ENCODE data around the gene EVX2. TPM values are rescaled to one million over a fixed set of nuclear protein-coding genes. Genes with fewer than 3 reads are reported as not detected.

Gene EVX2
- total and polyA plus RNA-seq, 4 donors: not detected

DNA sequence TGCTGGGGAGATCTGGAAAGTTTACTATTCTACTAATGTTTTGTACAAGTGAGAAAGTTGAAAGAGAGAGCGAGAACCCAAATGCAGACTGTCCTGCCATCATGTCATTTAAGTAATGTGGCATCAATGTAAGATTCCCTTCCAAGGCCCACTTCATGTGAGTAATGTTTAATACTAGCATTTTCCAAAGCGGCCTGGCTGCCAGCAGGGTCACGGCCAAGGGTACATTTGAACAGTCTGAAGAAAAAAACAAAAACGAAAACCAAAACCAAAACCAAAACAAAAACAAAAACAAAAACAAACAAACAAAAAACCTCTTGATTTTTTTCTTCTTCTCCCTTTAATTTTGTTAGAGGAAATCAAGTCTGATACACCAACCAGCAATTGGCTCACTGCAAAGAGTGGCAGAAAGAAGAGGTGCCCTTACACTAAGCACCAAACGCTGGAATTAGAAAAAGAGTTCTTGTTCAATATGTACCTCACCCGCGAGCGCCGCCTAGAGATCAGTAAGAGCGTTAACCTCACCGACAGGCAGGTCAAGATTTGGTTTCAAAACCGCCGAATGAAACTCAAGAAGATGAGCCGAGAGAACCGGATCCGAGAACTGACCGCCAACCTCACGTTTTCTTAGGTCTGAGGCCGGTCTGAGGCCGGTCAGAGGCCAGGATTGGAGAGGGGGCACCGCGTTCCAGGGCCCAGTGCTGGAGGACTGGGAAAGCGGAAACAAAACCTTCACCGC is 35.0 kb upstream of the EVX2 start:
- TF ChIP-seq GABPA (IDR thresholded peaks at IDR 0.05 in 1 of 2, conservative IDR thresholded peaks at IDR 0.05 in 1 of 2) (no peak), HNF4G (IDR thresholded peaks at IDR 0.05) (no peak)
- TF ChIP-seq, protein P1, sequence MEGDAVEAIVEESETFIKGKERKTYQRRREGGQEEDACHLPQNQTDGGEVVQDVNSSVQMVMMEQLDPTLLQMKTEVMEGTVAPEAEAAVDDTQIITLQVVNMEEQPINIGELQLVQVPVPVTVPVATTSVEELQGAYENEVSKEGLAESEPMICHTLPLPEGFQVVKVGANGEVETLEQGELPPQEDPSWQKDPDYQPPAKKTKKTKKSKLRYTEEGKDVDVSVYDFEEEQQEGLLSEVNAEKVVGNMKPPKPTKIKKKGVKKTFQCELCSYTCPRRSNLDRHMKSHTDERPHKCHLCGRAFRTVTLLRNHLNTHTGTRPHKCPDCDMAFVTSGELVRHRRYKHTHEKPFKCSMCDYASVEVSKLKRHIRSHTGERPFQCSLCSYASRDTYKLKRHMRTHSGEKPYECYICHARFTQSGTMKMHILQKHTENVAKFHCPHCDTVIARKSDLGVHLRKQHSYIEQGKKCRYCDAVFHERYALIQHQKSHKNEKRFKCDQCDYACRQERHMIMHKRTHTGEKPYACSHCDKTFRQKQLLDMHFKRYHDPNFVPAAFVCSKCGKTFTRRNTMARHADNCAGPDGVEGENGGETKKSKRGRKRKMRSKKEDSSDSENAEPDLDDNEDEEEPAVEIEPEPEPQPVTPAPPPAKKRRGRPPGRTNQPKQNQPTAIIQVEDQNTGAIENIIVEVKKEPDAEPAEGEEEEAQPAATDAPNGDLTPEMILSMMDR (IDR thresholded peaks at IDR 0.05; ENCODE audit: low read depth, low read length, missing input control): peak; percentile 9
- H3K27ac ChIP-seq (ENCODE audit: low read depth in 1 of 2, low read length in 2 of 2): no peak overlapping the region
- no peaks in the 10 kb centered on the region for H3K36me3 ChIP-seq (ENCODE audit: control insufficient read depth in 4 of 4, insufficient read depth in 3 of 4, low read depth in 1 of 4, low read length in 3 of 4)
- peaks cover 0 to 7% (median under 1%) of the 10 kb centered on the region in 4 donors for H3K9me3 ChIP-seq (ENCODE audit: control insufficient read depth in 4 of 4, low read length in 3 of 4)
- H3K27me3 ChIP-seq (ENCODE audit: control insufficient read depth in 4 of 4, insufficient read depth in 4 of 4, low read length in 3 of 4): peaks cover 21 to 41% (median 37%) of the 10 kb centered on the region in 4 donors
- no peak overlapping the region for H3K9ac ChIP-seq (ENCODE audit: low read depth in 1 of 2, low read length in 2 of 2)
- H3K4me1 ChIP-seq (ENCODE audit: control insufficient read depth in 4 of 4, insufficient read depth in 4 of 4, low read length in 3 of 4): peaks cover 4 to 12% (median 10%) of the 10 kb centered on the region in 4 donors
- no peak for DNase-seq (ENCODE audit: low spot score)
- WGBS: 13% methylated on average over 24 of the region's 24 CpGs
- no peak overlapping the region for H3K4me3 ChIP-seq (ENCODE audit: low read depth in 1 of 3, low read length in 3 of 3)

DNA sequence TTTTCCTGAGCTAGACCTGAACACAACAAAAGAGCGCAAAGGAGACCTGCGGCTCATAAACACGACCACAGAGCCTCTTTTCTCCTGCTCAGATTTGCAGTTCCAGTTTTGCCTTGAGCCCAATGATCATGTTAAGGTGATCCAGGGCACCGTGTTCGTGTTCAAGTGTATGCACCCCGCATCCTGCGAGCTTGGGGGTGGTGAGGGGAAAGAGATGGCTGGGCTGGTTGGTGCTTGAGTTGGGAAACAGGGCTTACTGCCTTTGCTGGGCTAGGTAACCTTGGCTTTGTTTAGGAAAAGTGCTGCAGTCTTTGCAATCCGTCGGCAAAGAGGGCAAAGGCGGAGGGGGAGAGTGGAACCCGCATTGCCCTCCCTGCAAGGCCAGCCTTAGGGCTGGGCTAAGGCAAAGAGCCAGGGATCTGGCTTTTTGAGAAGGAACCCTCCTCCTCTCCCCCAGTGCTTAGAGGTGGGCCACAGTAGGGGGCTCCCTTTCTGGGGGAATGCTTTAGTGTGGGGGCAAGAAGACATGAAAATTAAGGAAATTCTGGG is 34.1 kb upstream of the EVX2 start:
- DNase-seq (ENCODE audit: low spot score): no peak
- H3K27me3 ChIP-seq (ENCODE audit: control insufficient read depth in 4 of 4, insufficient read depth in 4 of 4, low read length in 3 of 4): peaks cover 19 to 50% (median 37%) of the 10 kb centered on the region in 4 donors
- H3K4me1 ChIP-seq (ENCODE audit: control insufficient read depth in 4 of 4, insufficient read depth in 4 of 4, low read length in 3 of 4): peaks cover 4 to 8% (median 7%) of the 10 kb centered on the region in 4 donors
- WGBS: 14% methylated on average over 11 of the region's 11 CpGs
- H3K4me3 ChIP-seq (ENCODE audit: low read depth in 1 of 3, low read length in 3 of 3): no peak overlapping the region
- H3K9ac ChIP-seq (ENCODE audit: low read depth in 1 of 2, low read length in 2 of 2): no peak overlapping the region
- peaks cover 0 to 7% (median under 1%) of the 10 kb centered on the region in 4 donors for H3K9me3 ChIP-seq (ENCODE audit: control insufficient read depth in 4 of 4, low read length in 3 of 4)
- H3K27ac ChIP-seq (ENCODE audit: low read depth in 1 of 2, low read length in 2 of 2): no peak overlapping the region
- TF ChIP-seq JUND (IDR thresholded peaks at IDR 0.05): no peak
- no peak for TF ChIP-seq YY1 (IDR thresholded peaks at IDR 0.05)
- no peak for TF ChIP-seq RAD21 (IDR thresholded peaks at IDR 0.05)
- TF ChIP-seq, protein P2, sequence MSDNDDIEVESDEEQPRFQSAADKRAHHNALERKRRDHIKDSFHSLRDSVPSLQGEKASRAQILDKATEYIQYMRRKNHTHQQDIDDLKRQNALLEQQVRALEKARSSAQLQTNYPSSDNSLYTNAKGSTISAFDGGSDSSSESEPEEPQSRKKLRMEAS (IDR thresholded peaks at IDR 0.05): no peak
- no peak for TF ChIP-seq FOXA1 (IDR thresholded peaks at IDR 0.05)
- TF ChIP-seq RXRA (IDR thresholded peaks at IDR 0.05): no peak
- TF ChIP-seq TAF1 (conservative IDR thresholded peaks at IDR 0.05): no peak
- no peak for TF ChIP-seq HNF4G (IDR thresholded peaks at IDR 0.05)
- TF ChIP-seq GABPA (IDR thresholded peaks at IDR 0.05 in 1 of 2, conservative IDR thresholded peaks at IDR 0.05 in 1 of 2): no peak
- H3K36me3 ChIP-seq (ENCODE audit: control insufficient read depth in 4 of 4, insufficient read depth in 3 of 4, low read depth in 1 of 4, low read length in 3 of 4): no peaks in the 10 kb centered on the region

DNA sequence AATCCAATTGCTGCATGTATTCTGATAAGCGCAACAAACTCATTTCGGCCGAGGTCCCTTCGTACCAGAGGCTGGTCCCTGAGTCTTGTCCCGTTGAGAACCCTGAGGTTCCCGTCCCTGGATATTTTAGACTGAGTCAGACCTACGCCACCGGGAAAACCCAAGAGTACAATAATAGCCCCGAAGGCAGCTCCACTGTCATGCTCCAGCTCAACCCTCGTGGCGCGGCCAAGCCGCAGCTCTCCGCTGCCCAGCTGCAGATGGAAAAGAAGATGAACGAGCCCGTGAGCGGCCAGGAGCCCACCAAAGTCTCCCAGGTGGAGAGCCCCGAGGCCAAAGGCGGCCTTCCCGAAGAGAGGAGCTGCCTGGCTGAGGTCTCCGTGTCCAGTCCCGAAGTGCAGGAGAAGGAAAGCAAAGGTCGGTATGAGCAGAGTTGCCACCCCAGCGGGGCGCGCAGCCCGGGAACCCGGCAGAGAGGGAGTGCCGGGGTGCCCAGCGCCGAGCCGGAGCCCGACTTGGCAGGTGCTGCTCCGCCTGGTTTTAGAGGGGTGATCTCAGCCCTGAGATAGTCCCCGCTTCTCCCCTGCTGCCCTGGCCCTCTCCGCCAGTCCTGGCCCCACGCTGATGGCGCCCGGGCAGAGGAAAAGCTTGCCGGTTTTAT is 33.5 kb upstream of the EVX2 start:
- no peak for DNase-seq (ENCODE audit: low spot score)
- Histone ChIP-seq H3K27me3 (ENCODE audit: control insufficient read depth in 4 of 4, insufficient read depth in 4 of 4, low read length in 3 of 4) (peaks cover 19 to 53% (median 38%) of the 10 kb centered on the region in 4 donors), H3K4me1 (ENCODE audit: control insufficient read depth in 4 of 4, insufficient read depth in 4 of 4, low read length in 3 of 4) (peaks cover 0 to 3% (median under 1%) of the 10 kb centered on the region in 4 donors), H3K27ac (ENCODE audit: low read depth in 1 of 2, low read length in 2 of 2) (no peak overlapping the region), H3K9ac (ENCODE audit: low read depth in 1 of 2, low read length in 2 of 2) (no peak overlapping the region), H3K4me3 (ENCODE audit: low read depth in 1 of 3, low read length in 3 of 3) (no peak overlapping the region), H3K36me3 (ENCODE audit: control insufficient read depth in 4 of 4, insufficient read depth in 3 of 4, low read depth in 1 of 4, low read length in 3 of 4) (no peaks in the 10 kb centered on the region), H3K9me3 (ENCODE audit: control insufficient read depth in 4 of 4, low read length in 3 of 4) (peaks cover 0 to 5% (median under 1%) of the 10 kb centered on the region in 4 donors)
- 20% methylated on average over 40 of the region's 40 CpGs for WGBS
- TF ChIP-seq HNF4G (IDR thresholded peaks at IDR 0.05) (no peak), EGR1 (IDR thresholded peaks at IDR 0.05; ENCODE audit: low read depth in 2 of 2) (no peak), HNF4A (conservative IDR thresholded peaks at IDR 0.05) (no peak), JUND (IDR thresholded peaks at IDR 0.05) (no peak)

Data from liver (tissue), 9 donors.